Measurements from ENCODE around the gene TBC1D7. TPM values are rescaled to one million over a fixed set of nuclear protein-coding genes. Genes with fewer than 3 reads are reported as not detected.

The TBC1D7 gene
- total RNA-seq, 1 donor, result 23.7 TPM

DNA sequence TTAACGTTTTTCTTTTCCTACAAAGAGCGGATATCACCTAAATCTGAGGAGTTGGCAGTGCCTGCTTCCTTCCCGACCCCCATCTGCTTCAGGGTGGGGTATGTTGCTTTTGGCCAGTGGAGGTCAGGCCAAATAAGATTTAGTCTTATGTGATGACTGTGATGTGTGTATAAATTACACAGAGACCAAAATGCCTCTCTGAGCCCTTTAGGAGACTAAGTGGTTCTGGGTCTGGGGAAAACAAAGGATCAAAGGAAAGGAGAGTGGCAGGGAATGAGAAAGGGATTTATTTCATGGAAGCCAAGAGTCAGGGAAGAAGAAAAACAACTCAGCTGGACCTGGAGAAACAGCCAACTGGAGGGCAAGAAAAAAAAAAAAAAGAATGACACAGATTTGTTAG, 39.1 kb upstream of the TBC1D7 start:
- no peak overlapping the region for H3K4me3 ChIP-seq (ENCODE audit: low read depth, low read length)
- no peak for DNase-seq (ENCODE audit: low read depth)
- TF ChIP-seq, protein P1, sequence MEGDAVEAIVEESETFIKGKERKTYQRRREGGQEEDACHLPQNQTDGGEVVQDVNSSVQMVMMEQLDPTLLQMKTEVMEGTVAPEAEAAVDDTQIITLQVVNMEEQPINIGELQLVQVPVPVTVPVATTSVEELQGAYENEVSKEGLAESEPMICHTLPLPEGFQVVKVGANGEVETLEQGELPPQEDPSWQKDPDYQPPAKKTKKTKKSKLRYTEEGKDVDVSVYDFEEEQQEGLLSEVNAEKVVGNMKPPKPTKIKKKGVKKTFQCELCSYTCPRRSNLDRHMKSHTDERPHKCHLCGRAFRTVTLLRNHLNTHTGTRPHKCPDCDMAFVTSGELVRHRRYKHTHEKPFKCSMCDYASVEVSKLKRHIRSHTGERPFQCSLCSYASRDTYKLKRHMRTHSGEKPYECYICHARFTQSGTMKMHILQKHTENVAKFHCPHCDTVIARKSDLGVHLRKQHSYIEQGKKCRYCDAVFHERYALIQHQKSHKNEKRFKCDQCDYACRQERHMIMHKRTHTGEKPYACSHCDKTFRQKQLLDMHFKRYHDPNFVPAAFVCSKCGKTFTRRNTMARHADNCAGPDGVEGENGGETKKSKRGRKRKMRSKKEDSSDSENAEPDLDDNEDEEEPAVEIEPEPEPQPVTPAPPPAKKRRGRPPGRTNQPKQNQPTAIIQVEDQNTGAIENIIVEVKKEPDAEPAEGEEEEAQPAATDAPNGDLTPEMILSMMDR (IDR thresholded peaks at IDR 0.05; ENCODE audit: insufficient read depth, low read depth, low read length), result no peak

- DNase-seq (ENCODE audit: low read depth), result no peak
- TF ChIP-seq, protein P1 (IDR thresholded peaks at IDR 0.05; ENCODE audit: insufficient read depth, low read depth, low read length), result no peak
Measured at GRCh38 chr6:13365320-13365719, 37.0 kb upstream of the TBC1D7 start.

GRCh38 chr6:13364842-13365241, 36.5 kb upstream of the TBC1D7 start:
- H3K4me3 ChIP-seq (ENCODE audit: low read depth, low read length), result no peak overlapping the region
- DNase-seq (ENCODE audit: low read depth), result no peak
- TF ChIP-seq, protein P1 (IDR thresholded peaks at IDR 0.05; ENCODE audit: insufficient read depth, low read depth, low read length), result no peak

More at GRCh38 chr6:13365320-13365719, 37.0 kb upstream of the TBC1D7 start:
- no peak overlapping the region for H3K4me3 ChIP-seq (ENCODE audit: low read depth, low read length)

DNA sequence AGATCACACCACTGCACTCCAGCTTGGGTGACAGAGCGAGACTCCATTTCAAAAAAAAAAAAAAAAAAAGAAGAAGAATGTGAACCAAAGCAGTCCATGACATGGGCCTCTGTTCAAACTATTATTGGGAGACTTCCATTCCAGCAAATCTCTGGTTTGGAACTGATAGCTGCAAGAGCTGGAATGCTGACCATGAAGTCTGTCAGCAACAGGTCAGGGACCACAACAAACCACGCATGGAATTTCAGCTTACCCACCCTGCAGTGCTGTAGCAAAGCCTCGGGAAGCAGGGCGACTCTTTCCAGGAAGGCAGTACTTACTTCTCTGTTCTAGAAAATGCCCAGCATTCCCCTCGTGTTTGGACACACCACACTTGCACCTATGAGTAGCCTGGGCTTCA, 34.1 kb upstream of the TBC1D7 start:
- TF ChIP-seq, protein P1 (IDR thresholded peaks at IDR 0.05; ENCODE audit: insufficient read depth, low read depth, low read length), result no peak
- H3K4me3 ChIP-seq (ENCODE audit: low read depth, low read length), result no peak overlapping the region
- DNase-seq (ENCODE audit: low read depth), result peak; percentile 38

GRCh38 chr6:13360671-13361540, 32.6 kb upstream of the TBC1D7 start:
- no peak for DNase-seq (ENCODE audit: low read depth)
- TF ChIP-seq, protein P1 (IDR thresholded peaks at IDR 0.05; ENCODE audit: insufficient read depth, low read depth, low read length), result no peak
- no peak overlapping the region for H3K4me3 ChIP-seq (ENCODE audit: low read depth, low read length)

DNA sequence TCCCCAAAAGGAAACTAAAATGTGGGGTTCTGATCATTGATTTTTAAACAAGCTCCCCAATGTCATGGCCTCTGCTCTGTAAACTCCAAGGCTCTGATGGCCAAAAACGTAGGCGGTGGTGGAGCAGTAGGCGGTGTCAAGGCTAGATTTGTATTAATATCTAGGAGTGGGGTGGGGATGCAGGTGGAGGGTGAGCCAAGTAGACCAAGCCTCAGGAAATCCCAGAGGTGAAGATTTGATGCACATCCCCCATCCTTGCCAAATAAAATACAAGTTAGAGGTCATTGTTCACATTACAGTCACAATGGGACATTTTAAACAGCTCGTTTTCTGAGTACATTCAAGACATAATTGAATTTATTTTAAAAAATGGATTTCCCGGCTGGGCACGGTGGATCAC, 30.9 kb upstream of the TBC1D7 start:
- no peak for DNase-seq (ENCODE audit: low read depth)
- TF ChIP-seq, protein P1 (IDR thresholded peaks at IDR 0.05; ENCODE audit: insufficient read depth, low read depth, low read length), result no peak
- H3K4me3 ChIP-seq (ENCODE audit: low read depth, low read length), result no peak overlapping the region

Measured in fibroblast of villous mesenchyme (primary cell).